ENCODE measurements around the gene MACROD2.

GRCh38 chr20:14773486-14773885, 778.2 kb downstream of the MACROD2 start:
- TF ChIP-seq, protein P1, sequence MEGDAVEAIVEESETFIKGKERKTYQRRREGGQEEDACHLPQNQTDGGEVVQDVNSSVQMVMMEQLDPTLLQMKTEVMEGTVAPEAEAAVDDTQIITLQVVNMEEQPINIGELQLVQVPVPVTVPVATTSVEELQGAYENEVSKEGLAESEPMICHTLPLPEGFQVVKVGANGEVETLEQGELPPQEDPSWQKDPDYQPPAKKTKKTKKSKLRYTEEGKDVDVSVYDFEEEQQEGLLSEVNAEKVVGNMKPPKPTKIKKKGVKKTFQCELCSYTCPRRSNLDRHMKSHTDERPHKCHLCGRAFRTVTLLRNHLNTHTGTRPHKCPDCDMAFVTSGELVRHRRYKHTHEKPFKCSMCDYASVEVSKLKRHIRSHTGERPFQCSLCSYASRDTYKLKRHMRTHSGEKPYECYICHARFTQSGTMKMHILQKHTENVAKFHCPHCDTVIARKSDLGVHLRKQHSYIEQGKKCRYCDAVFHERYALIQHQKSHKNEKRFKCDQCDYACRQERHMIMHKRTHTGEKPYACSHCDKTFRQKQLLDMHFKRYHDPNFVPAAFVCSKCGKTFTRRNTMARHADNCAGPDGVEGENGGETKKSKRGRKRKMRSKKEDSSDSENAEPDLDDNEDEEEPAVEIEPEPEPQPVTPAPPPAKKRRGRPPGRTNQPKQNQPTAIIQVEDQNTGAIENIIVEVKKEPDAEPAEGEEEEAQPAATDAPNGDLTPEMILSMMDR (IDR thresholded peaks at IDR 0.05): no peak
- no peak for TF ChIP-seq POLR2A (IDR thresholded peaks at IDR 0.05)
